Neural cell (in vitro differentiated cells): Measurements from ENCODE around the gene REV3L. TPM values are rescaled to one million over a fixed set of nuclear protein-coding genes. Genes with fewer than 3 reads are reported as not detected.

Experiments used
- H2AFZ ChIP-seq: fragments of 200-600, 300-800 bp; sonication (generic), shearing (Covaris generic); 2 replicates; pipeline ENCODE4 v1.6.0; 2014; ENCODE audit warnings: low read depth, mild to moderate bottlenecking, antibody characterized with exemption, low read length, moderate library complexity
- H3F3A ChIP-seq: fragments of 200-600 bp; shearing (Covaris generic); 2 replicates; pipeline ENCODE4 v1.6.1; 2016; ENCODE audit warnings: mild to moderate bottlenecking, moderate library complexity, mixed read lengths, antibody characterized with exemption, low read length; ENCODE audit not compliant: insufficient read depth, poor library complexity, severe bottlenecking
- H3K27ac ChIP-seq: fragments of 200-600, 300-800 bp; sonication (generic), shearing (Covaris generic); 2 replicates; pipeline ENCODE4 v1.5.1; 2014; ENCODE audit warnings: mild to moderate bottlenecking, low read length, moderate library complexity
- H3K27me3 ChIP-seq: fragments of 300-800, 200-600 bp; sonication (generic), shearing (Covaris generic); 2 replicates; pipeline ENCODE4 v1.6.0; 2014; ENCODE audit warnings: mild to moderate bottlenecking, low read depth, low read length, moderate library complexity; ENCODE audit not compliant: insufficient read depth
- H3K36me3 ChIP-seq: fragments of 300-800, 200-600 bp; sonication (generic), shearing (Covaris generic); 2 replicates; pipeline ENCODE4 v1.5.1; 2014; ENCODE audit warnings: mild to moderate bottlenecking, antibody characterized with exemption, low read length, moderate library complexity; ENCODE audit not compliant: insufficient read depth
- H3K4me2 ChIP-seq: fragments of 300-800, 200-600 bp; sonication (generic), shearing (Covaris generic); 2 replicates; pipeline ENCODE4 v1.6.0; 2014; ENCODE audit warnings: mild to moderate bottlenecking, low read length
- H3K4me3 ChIP-seq: fragments of 300-800, 200-600 bp; sonication (generic), shearing (Covaris generic); 2 replicates; pipeline ENCODE4 v1.5.1; 2014; ENCODE audit warnings: mild to moderate bottlenecking, low read length, moderate library complexity
- H3K79me2 ChIP-seq: fragments of 200-600 bp; shearing (Covaris generic); replicated peaks from 2 replicates; pipeline ENCODE4 v1.6.0; 2014; ENCODE audit warnings: mild to moderate bottlenecking, low read length, moderate library complexity; ENCODE audit not compliant: insufficient read depth
- H3K9ac ChIP-seq: fragments of 300-800, 200-600 bp; sonication (generic), shearing (Covaris generic); 2 replicates; pipeline ENCODE4 v1.6.1; 2016; ENCODE audit warnings: mild to moderate bottlenecking, low read length, mixed read lengths
- H3K9me2 ChIP-seq: fragments of 200-600 bp; shearing (Covaris generic); 2 replicates; pipeline ENCODE4 v1.6.1; 2016; ENCODE audit warnings: mild to moderate bottlenecking, low read length, mixed read lengths; ENCODE audit not compliant: insufficient read depth
- H3K9me3 ChIP-seq: fragments of 200-600, 300-800 bp; sonication (generic), shearing (Covaris generic); 2 replicates; pipeline ENCODE4 v1.6.1; 2016; ENCODE audit warnings: mild to moderate bottlenecking, mixed run types, low read length, moderate library complexity, mixed read lengths
- H4K20me1 ChIP-seq: fragments of 200-600 bp; shearing (Covaris generic); 2 replicates; pipeline ENCODE4 v1.6.1; 2016; ENCODE audit warnings: mild to moderate bottlenecking, mixed run types; ENCODE audit not compliant: insufficient read depth
- EP300 ChIP-seq: fragments of 450-650 bp; conservative IDR thresholded peaks from 2 replicates; pipeline ENCODE4 v1.6.1; 2014; ENCODE audit warnings: antibody characterized with exemption, mild to moderate bottlenecking, moderate library complexity; ENCODE audit not compliant: poor library complexity, severe bottlenecking
- EZH2 ChIP-seq: fragments of 200-600, 300-800 bp; shearing (Covaris generic), sonication (generic); IDR thresholded peaks from 2 replicates; pipeline ENCODE4 v1.6.1; 2014; ENCODE audit warnings: antibody characterized with exemption, low read length, borderline replicate concordance, mild to moderate bottlenecking; ENCODE audit not compliant: insufficient read depth, poor library complexity, severe bottlenecking
- MXI1 ChIP-seq: fragments of 450-650 bp; conservative IDR thresholded peaks from 2 replicates; pipeline ENCODE4 v1.6.1; 2014; ENCODE audit warnings: antibody characterized with exemption, mild to moderate bottlenecking; ENCODE audit not compliant: poor library complexity, severe bottlenecking
- POLR2AphosphoS5 ChIP-seq: IDR thresholded peaks from 2 replicates; pipeline ENCODE4 v1.6.1; 2012
- RAD21 ChIP-seq: fragments of 450-650 bp; conservative IDR thresholded peaks from 2 replicates; pipeline ENCODE4 v1.6.1; 2014; ENCODE audit warnings: antibody characterized with exemption, mild to moderate bottlenecking, moderate library complexity
- SMC3 ChIP-seq: fragments of 450-650 bp; conservative IDR thresholded peaks from 2 replicates; pipeline ENCODE4 v1.6.1; 2014; ENCODE audit warnings: antibody characterized with exemption, mild to moderate bottlenecking, moderate library complexity; ENCODE audit not compliant: poor library complexity
- TAF1 ChIP-seq: IDR thresholded peaks from 2 replicates; pipeline ENCODE4 v1.6.1; 2012; ENCODE audit warnings: low read depth
- polyA plus RNA-seq: library from polyadenylated mRNA; depleted of rRNA; stranded (reverse); fragments of >200 nt; gene quantifications from 2 replicates; pipeline ENCODE4 v1.2.3, GENCODE V29; 2014
- TF ChIP-seq, protein P1 (sequence below): fragments of 450-650 bp; IDR thresholded peaks from 2 replicates; pipeline ENCODE4 v1.5.1; 2014; ENCODE audit warnings: antibody characterized with exemption, mild to moderate bottlenecking, moderate library complexity; ENCODE audit not compliant: poor library complexity, severe bottlenecking
- TF ChIP-seq, protein P2 (sequence below): IDR thresholded peaks from 2 replicates; pipeline ENCODE4 v1.6.1; 2012; ENCODE audit warnings: borderline replicate concordance

REV3L gene
- polyA plus RNA-seq, 1 donor from 2014 or later: 60.2 TPM

DNA sequence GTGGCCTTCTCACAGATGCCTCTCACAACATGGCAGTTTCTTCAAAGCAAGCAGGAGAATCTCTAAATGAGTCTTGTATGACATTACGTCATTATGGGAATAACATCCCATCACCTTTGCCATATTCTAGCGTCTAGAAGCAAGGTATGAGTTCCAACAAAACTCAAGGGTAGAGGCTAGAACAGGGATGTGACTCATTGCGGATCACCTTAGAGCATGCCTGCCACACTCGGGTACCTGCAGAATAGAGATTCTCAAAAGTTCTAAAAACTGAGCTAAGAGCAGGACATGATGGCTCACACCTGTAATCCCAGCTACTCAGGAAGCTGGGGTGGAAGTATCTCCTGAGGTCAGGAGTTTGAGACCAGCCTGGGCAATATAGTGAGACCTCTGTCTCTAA is 212.9 kb downstream of the REV3L start:
- H2AFZ ChIP-seq: no peak overlapping the region
- no peak overlapping the region for H3K27ac ChIP-seq
- TF ChIP-seq, protein P1, sequence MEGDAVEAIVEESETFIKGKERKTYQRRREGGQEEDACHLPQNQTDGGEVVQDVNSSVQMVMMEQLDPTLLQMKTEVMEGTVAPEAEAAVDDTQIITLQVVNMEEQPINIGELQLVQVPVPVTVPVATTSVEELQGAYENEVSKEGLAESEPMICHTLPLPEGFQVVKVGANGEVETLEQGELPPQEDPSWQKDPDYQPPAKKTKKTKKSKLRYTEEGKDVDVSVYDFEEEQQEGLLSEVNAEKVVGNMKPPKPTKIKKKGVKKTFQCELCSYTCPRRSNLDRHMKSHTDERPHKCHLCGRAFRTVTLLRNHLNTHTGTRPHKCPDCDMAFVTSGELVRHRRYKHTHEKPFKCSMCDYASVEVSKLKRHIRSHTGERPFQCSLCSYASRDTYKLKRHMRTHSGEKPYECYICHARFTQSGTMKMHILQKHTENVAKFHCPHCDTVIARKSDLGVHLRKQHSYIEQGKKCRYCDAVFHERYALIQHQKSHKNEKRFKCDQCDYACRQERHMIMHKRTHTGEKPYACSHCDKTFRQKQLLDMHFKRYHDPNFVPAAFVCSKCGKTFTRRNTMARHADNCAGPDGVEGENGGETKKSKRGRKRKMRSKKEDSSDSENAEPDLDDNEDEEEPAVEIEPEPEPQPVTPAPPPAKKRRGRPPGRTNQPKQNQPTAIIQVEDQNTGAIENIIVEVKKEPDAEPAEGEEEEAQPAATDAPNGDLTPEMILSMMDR: no peak
- TF ChIP-seq, protein P2, sequence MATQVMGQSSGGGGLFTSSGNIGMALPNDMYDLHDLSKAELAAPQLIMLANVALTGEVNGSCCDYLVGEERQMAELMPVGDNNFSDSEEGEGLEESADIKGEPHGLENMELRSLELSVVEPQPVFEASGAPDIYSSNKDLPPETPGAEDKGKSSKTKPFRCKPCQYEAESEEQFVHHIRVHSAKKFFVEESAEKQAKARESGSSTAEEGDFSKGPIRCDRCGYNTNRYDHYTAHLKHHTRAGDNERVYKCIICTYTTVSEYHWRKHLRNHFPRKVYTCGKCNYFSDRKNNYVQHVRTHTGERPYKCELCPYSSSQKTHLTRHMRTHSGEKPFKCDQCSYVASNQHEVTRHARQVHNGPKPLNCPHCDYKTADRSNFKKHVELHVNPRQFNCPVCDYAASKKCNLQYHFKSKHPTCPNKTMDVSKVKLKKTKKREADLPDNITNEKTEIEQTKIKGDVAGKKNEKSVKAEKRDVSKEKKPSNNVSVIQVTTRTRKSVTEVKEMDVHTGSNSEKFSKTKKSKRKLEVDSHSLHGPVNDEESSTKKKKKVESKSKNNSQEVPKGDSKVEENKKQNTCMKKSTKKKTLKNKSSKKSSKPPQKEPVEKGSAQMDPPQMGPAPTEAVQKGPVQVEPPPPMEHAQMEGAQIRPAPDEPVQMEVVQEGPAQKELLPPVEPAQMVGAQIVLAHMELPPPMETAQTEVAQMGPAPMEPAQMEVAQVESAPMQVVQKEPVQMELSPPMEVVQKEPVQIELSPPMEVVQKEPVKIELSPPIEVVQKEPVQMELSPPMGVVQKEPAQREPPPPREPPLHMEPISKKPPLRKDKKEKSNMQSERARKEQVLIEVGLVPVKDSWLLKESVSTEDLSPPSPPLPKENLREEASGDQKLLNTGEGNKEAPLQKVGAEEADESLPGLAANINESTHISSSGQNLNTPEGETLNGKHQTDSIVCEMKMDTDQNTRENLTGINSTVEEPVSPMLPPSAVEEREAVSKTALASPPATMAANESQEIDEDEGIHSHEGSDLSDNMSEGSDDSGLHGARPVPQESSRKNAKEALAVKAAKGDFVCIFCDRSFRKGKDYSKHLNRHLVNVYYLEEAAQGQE: no peak
- no peak for TF ChIP-seq RAD21
- H3K9ac ChIP-seq: no peak overlapping the region
- no peaks in the 10 kb centered on the region for H3K9me2 ChIP-seq
- peaks cover 13% of the 10 kb centered on the region for H3K36me3 ChIP-seq
- no peak overlapping the region for H3K4me3 ChIP-seq
- H3K79me2 ChIP-seq: no peaks in the 10 kb centered on the region
- H3F3A ChIP-seq: no peaks in the 10 kb centered on the region
- no peaks in the 10 kb centered on the region for H4K20me1 ChIP-seq
- no peak overlapping the region for H3K4me2 ChIP-seq
- no peaks in the 10 kb centered on the region for H3K27me3 ChIP-seq
- no peaks in the 10 kb centered on the region for H3K9me3 ChIP-seq

DNA sequence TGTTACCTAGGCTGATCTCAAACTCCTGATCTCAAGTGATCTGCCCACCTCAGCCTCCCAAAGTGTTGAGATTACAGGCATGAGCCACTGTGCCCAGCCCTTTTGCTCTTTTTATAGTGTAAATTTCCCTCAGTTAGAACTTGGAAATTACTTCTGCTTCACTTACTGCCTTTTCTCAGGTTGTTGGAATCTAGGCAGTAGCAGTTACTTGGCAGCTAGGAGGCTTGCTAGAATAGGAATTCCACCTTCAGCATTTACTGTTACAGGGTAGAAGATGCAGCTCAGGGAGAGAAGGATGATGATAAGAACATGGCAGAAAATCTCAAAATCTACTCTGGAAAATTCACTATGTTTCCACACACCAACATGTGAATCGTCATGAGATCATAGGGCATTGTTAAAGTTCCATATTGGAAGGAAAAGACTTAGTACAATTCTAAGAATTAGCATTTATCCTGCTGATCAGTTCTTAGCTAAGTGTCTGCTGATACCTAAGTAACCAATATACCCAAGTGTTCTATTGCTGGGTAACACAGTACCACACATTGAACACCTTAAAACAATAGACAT is 213.5 kb downstream of the REV3L start:
- TF ChIP-seq, protein P2: no peak
- TF ChIP-seq RAD21: no peak
- TF ChIP-seq MXI1: no peak
- no peak for TF ChIP-seq SMC3
- TF ChIP-seq, protein P1: no peak
- no peak for TF ChIP-seq EZH2
- no peak for TF ChIP-seq TAF1
- TF ChIP-seq POLR2AphosphoS5: no peak
- TF ChIP-seq EP300: no peak
- Histone ChIP-seq H3K4me2 (no peak overlapping the region), H3K36me3 (peaks cover 10% of the 10 kb centered on the region), H3K4me3 (no peak overlapping the region), H3K9me3 (no peaks in the 10 kb centered on the region), H3F3A (no peaks in the 10 kb centered on the region), H3K9ac (no peak overlapping the region), H3K9me2 (no peaks in the 10 kb centered on the region), H3K27me3 (no peaks in the 10 kb centered on the region), H3K27ac (no peak overlapping the region), H4K20me1 (no peaks in the 10 kb centered on the region), H2AFZ (no peak overlapping the region), H3K79me2 (no peaks in the 10 kb centered on the region)
